ENCODE data around the gene RNGTT.

RNGTT gene

DNA sequence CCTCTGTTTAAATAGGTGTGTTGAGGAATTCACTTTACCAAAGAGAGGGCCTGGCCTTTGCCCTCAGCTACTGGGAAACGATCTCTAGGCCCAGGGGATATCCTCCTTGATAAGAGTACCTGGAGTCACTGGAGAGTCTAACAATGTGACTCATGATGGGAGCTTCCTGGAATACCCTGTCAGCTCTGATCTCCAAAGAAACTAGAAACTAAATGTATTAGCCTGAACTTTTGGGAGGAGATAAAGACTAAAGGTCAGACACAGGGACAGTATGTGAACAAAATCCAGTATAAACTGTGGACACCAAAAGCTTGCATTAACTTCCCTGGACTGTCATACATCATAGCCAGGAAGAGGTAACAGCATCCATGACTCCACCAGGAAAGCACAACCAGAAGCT is 148.5 kb downstream of the RNGTT start:
- TF ChIP-seq SIN3A (IDR thresholded peaks at IDR 0.05; ENCODE audit: borderline replicate concordance, insufficient read depth, low read length) = no peak
- TF ChIP-seq POLR2AphosphoS5 (IDR thresholded peaks at IDR 0.05; ENCODE audit: low read depth, low read length) = no peak
- TF ChIP-seq FOXP2 (optimal IDR thresholded peaks at IDR 0.05; ENCODE audit: borderline replicate concordance, extremely low read depth, extremely low read length, insufficient read depth) = no peak
- TF ChIP-seq, protein P1, sequence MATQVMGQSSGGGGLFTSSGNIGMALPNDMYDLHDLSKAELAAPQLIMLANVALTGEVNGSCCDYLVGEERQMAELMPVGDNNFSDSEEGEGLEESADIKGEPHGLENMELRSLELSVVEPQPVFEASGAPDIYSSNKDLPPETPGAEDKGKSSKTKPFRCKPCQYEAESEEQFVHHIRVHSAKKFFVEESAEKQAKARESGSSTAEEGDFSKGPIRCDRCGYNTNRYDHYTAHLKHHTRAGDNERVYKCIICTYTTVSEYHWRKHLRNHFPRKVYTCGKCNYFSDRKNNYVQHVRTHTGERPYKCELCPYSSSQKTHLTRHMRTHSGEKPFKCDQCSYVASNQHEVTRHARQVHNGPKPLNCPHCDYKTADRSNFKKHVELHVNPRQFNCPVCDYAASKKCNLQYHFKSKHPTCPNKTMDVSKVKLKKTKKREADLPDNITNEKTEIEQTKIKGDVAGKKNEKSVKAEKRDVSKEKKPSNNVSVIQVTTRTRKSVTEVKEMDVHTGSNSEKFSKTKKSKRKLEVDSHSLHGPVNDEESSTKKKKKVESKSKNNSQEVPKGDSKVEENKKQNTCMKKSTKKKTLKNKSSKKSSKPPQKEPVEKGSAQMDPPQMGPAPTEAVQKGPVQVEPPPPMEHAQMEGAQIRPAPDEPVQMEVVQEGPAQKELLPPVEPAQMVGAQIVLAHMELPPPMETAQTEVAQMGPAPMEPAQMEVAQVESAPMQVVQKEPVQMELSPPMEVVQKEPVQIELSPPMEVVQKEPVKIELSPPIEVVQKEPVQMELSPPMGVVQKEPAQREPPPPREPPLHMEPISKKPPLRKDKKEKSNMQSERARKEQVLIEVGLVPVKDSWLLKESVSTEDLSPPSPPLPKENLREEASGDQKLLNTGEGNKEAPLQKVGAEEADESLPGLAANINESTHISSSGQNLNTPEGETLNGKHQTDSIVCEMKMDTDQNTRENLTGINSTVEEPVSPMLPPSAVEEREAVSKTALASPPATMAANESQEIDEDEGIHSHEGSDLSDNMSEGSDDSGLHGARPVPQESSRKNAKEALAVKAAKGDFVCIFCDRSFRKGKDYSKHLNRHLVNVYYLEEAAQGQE (IDR thresholded peaks at IDR 0.05; ENCODE audit: insufficient read depth in 1 of 2, low read depth in 2 of 2, low read length in 2 of 2) = no peak
- TF ChIP-seq TAF1 (IDR thresholded peaks at IDR 0.05; ENCODE audit: borderline replicate concordance, insufficient read depth, low read length) = no peak

DNA sequence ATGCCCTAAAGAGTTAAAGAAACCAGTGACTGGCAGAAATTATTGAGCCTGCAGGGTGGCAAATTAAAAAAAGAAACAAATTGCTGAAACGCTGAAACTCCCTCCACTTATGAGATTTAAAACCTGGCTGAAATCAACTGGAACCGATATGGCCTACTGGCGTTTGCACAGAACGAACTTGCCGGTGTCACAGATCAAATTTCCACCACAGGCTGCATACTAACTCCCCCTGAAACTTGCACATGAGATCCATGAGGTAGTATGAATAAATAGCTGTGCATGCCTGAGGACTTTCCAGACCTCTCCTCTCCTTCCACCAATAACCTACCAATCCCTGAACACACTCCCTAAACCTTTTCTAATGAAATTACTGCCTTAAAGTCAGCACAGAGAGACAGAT is 150.4 kb downstream of the RNGTT start:
- TF ChIP-seq SIN3A (IDR thresholded peaks at IDR 0.05; ENCODE audit: borderline replicate concordance, insufficient read depth, low read length) = no peak
- no peak for TF ChIP-seq FOXP2 (optimal IDR thresholded peaks at IDR 0.05; ENCODE audit: borderline replicate concordance, extremely low read depth, extremely low read length, insufficient read depth)
- no peak for TF ChIP-seq POLR2AphosphoS5 (IDR thresholded peaks at IDR 0.05; ENCODE audit: low read depth, low read length)
- TF ChIP-seq, protein P1 (IDR thresholded peaks at IDR 0.05; ENCODE audit: insufficient read depth in 1 of 2, low read depth in 2 of 2, low read length in 2 of 2) = no peak
- TF ChIP-seq TAF1 (IDR thresholded peaks at IDR 0.05; ENCODE audit: borderline replicate concordance, insufficient read depth, low read length) = no peak

DNA sequence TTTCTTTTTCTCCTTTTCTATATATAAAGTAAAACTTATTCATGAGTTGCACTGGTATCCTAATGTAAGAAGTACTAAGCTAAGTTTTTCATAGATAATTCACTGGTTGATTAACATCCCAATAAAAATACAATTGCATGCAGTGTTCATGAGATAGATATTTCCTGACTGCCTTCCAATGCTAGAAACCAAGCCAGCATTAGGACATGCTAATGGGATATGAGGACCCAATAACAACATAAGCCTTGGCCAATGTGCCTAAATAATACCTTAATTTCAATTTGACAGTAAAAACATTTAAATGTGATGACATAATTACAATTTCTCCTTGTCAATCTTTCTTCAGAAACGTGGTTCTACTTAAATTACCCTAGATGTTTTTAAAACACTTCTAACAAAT is 152.7 kb downstream of the RNGTT start:
- TF ChIP-seq FOXP2 (optimal IDR thresholded peaks at IDR 0.05; ENCODE audit: borderline replicate concordance, extremely low read depth, extremely low read length, insufficient read depth) (no peak), TAF1 (IDR thresholded peaks at IDR 0.05; ENCODE audit: borderline replicate concordance, insufficient read depth, low read length) (no peak), POLR2AphosphoS5 (IDR thresholded peaks at IDR 0.05; ENCODE audit: low read depth, low read length) (no peak), SIN3A (IDR thresholded peaks at IDR 0.05; ENCODE audit: borderline replicate concordance, insufficient read depth, low read length) (no peak)
- TF ChIP-seq, protein P1 (IDR thresholded peaks at IDR 0.05; ENCODE audit: insufficient read depth in 1 of 2, low read depth in 2 of 2, low read length in 2 of 2) = no peak

DNA sequence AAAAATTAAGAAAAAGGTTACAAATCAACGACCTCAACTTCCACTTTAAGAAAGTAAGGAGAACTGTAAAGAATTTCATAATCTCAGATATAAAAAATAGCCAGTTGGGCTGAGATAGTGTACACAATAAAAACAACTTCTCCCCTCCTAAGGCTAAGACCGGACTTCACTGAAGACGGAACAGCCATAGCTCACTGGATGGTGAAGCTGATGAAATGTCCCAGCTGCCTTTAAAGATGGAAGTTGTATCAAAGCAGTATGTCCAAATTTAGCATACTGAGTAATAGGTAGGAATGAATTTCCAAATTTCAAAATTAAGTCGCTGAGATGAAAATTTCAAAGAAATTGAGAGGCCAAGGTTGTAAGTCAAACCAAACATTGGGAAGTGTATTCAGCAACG is 153.3 kb downstream of the RNGTT start:
- TF ChIP-seq SIN3A (IDR thresholded peaks at IDR 0.05; ENCODE audit: borderline replicate concordance, insufficient read depth, low read length) (no peak), FOXP2 (optimal IDR thresholded peaks at IDR 0.05; ENCODE audit: borderline replicate concordance, extremely low read depth, extremely low read length, insufficient read depth) (no peak)

DNA sequence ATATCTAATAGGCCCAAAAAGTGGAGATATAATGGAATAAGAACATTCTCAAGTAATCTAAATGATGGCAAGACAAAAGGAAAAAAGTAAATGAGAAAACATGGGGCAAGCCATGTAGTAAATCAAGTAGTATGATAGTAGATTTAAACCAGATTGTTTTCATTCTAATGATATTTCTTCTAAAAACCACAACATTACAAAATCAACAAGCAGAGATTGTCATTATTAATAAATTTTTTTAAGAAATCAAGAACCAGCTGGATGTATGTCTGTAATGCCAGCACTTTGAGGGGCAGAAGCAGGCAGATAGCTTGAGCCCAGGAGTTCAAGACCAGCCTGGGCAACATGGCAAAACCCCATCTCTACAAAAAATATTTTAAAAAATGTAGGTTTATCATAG is 155.0 kb downstream of the RNGTT start:
- TF ChIP-seq POLR2AphosphoS5 (IDR thresholded peaks at IDR 0.05; ENCODE audit: low read depth, low read length) (no peak), TAF1 (IDR thresholded peaks at IDR 0.05; ENCODE audit: borderline replicate concordance, insufficient read depth, low read length) (no peak), SIN3A (IDR thresholded peaks at IDR 0.05; ENCODE audit: borderline replicate concordance, insufficient read depth, low read length) (no peak), FOXP2 (optimal IDR thresholded peaks at IDR 0.05; ENCODE audit: borderline replicate concordance, extremely low read depth, extremely low read length, insufficient read depth) (no peak)
- TF ChIP-seq, protein P1 (IDR thresholded peaks at IDR 0.05; ENCODE audit: insufficient read depth in 1 of 2, low read depth in 2 of 2, low read length in 2 of 2) = no peak
